Upper lobe of left lung (tissue), 4 donors: Measurements from ENCODE around the gene MKKS.

Source experiments
- EP300 ChIP-seq, 4 donors: sonication (generic); formaldehyde crosslinking; IDR thresholded peaks; one replicate each; pipeline ENCODE4 v1.5.1; 2017; ENCODE audit warnings: antibody characterized with exemption in 4 of 4, control low read depth in 2 of 4
- POLR2A ChIP-seq, 4 donors: fragments of 450-650 bp; IDR thresholded peaks; one replicate each; pipeline ENCODE4 v1.5.1; 2016 to 2017; ENCODE audit warnings: antibody characterized with exemption in 4 of 4, mild to moderate bottlenecking in 2 of 4
- POLR2AphosphoS5 ChIP-seq, 2 donors: sonication (generic); formaldehyde crosslinking; IDR thresholded peaks; one replicate each; pipeline ENCODE4 v1.5.1; 2017; ENCODE audit warnings: antibody characterized with exemption in 2 of 2
- TF ChIP-seq, protein P1 (sequence below), 6 experiments: fragments of 450-650 bp in 4 of 6; fragments of 200-600 bp in 2 of 6; sonication (generic) in 2 of 6; IDR thresholded peaks; one replicate each; pipeline ENCODE4 v1.5.1; 2016 to 2019; ENCODE audit warnings: antibody characterized with exemption in 6 of 6

DNA sequence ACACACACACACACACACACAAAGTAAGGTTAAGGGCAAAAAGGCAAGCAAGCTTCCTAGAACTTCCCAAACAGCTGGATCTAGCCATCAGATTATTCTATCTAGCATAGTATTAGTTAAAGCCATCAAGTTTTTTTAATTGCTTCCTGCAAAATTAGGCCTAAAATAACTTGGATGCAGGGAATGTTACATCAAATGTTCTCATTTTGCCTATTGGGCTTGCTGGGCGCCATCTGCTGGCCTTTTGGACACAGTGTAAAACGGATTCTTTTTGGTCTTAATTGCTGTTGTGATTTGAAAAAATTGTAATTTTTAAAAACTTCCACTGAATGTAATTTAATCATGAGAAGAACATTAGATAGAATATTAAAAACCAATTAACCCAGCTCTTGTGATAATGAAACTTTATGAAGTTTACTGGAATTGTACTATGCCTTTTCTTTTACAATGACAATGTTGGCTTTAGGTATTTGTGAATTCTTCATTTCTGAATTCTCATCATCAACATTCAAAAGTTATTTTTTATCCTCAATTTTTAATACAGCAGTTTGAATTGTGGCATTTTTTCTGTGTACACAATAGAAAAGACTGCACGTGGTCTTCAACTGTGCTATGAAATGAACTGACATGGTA, 6.8 kb downstream of the MKKS start:
- no peak for TF ChIP-seq POLR2AphosphoS5 (IDR thresholded peaks at IDR 0.05)
- no peak for TF ChIP-seq POLR2A (IDR thresholded peaks at IDR 0.05)
- TF ChIP-seq, protein P1, sequence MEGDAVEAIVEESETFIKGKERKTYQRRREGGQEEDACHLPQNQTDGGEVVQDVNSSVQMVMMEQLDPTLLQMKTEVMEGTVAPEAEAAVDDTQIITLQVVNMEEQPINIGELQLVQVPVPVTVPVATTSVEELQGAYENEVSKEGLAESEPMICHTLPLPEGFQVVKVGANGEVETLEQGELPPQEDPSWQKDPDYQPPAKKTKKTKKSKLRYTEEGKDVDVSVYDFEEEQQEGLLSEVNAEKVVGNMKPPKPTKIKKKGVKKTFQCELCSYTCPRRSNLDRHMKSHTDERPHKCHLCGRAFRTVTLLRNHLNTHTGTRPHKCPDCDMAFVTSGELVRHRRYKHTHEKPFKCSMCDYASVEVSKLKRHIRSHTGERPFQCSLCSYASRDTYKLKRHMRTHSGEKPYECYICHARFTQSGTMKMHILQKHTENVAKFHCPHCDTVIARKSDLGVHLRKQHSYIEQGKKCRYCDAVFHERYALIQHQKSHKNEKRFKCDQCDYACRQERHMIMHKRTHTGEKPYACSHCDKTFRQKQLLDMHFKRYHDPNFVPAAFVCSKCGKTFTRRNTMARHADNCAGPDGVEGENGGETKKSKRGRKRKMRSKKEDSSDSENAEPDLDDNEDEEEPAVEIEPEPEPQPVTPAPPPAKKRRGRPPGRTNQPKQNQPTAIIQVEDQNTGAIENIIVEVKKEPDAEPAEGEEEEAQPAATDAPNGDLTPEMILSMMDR (IDR thresholded peaks at IDR 0.05) = peak in 5 of 6 experiments; percentile 51 to 63 (median 57)
- no peak for TF ChIP-seq EP300 (IDR thresholded peaks at IDR 0.05)
